ENCODE results near the gene SFTPB.

- TF ChIP-seq CTCF (IDR thresholded peaks at IDR 0.05) (no peak), POLR2A (IDR thresholded peaks at IDR 0.05) (no peak)
Measured at GRCh38 chr2:85650456-85650855, 17.5 kb downstream of the SFTPB start.

All from heart left ventricle (tissue), 13 donors.